ENCODE data around the gene COX6A2. TPM values are rescaled to one million over a fixed set of nuclear protein-coding genes. Genes with fewer than 3 reads are reported as not detected.
A peak's percentile ranks its signal among the peaks of the same experiment; 100 is the strongest.

Gene COX6A2
- total RNA-seq, 2 experiments from 2014 or later = not detected

- H3K4me1 Mint-ChIP-seq (ENCODE audit: low read depth) = peaks cover 40% of the 10 kb centered on the region
- CTCF ChIA-PET = interaction anchor here (0.7 to 1.9 kb wide), 15 partner anchors 7 to 418 kb away, joined by 3 to 11 read pairs (median 5); a partner anchor contains a TSS
- intact Hi-C loops (cut with micrococcal nuclease) = loop anchor here (1.0 to 5.0 kb wide), 16 partner anchors 17 to 801 kb away; partner anchors contain the start of genes FBRS, FUS, SETD1A and STX4
Measured at GRCh38 chr16:31459687-31460581, 31.8 kb upstream of the COX6A2 start.

GRCh38 chr16:31458844-31459686, 30.9 kb upstream of the COX6A2 start, which contains the start of gene ARMC5:
TSS of gene ARMC5 (plus strand) at chr16:31459501. CDS start at chr16:31459525, 24 bp downstream.
- intact Hi-C loops (cut with micrococcal nuclease) = loop anchor here (1.0 to 5.0 kb wide), 16 partner anchors 18 to 800 kb away; partner anchors contain the start of genes FBRS, FUS, SETD1A and STX4
- Mint-ChIP-seq H3K9me3 (no peaks in the 10 kb centered on the region), H3K27ac (peak within 1 kb of the TSS; percentile 94), H3K27me3 (ENCODE audit: low read depth) (no peaks in the 10 kb centered on the region), H3K36me3 (ENCODE audit: low read depth) (peaks cover 26% of the 10 kb centered on the region), H3K4me3 (peak within 1 kb of the TSS; percentile 87), H3K4me1 (ENCODE audit: low read depth) (peaks cover 41% of the 10 kb centered on the region)
- CTCF ChIA-PET = interaction anchor here (0.6 to 2.0 kb wide), 6 partner anchors 27 to 419 kb away, joined by 3 to 6 read pairs (median 4); no protein-coding TSS in a partner anchor
- DNase-seq = peak; percentile 99

More at GRCh38 chr16:31459687-31460581, 31.8 kb upstream of the COX6A2 start:
- Mint-ChIP-seq H3K27me3 (ENCODE audit: low read depth) (no peaks in the 10 kb centered on the region), H3K27ac (peak overlapping the region; percentile 94), H3K36me3 (ENCODE audit: low read depth) (peaks cover 27% of the 10 kb centered on the region), H3K9me3 (no peaks in the 10 kb centered on the region), H3K4me3 (peak overlapping the region; percentile 87)
- peak; percentile 100 for DNase-seq

GRCh38 chr16:31458073-31458843, 30.1 kb upstream of the COX6A2 start:
- Mint-ChIP-seq H3K27ac (peak overlapping the region; percentile 94), H3K36me3 (ENCODE audit: low read depth) (peaks cover 26% of the 10 kb centered on the region), H3K4me3 (peak overlapping the region; percentile 87), H3K4me1 (ENCODE audit: low read depth) (peaks cover 46% of the 10 kb centered on the region), H3K27me3 (ENCODE audit: low read depth) (no peaks in the 10 kb centered on the region), H3K9me3 (no peaks in the 10 kb centered on the region)
- intact Hi-C loops (cut with micrococcal nuclease) = loop anchor here (2.0 to 5.0 kb wide), 4 partner anchors 109 to 799 kb away; partner anchors contain the start of gene FBRS
- peak; percentile 63 for DNase-seq
- CTCF ChIA-PET = interaction anchor here (0.6 to 2.0 kb wide), 3 partner anchors 28 to 238 kb away, joined by 3 to 5 read pairs (median 5); no protein-coding TSS in a partner anchor

- peaks cover 52% of the 10 kb centered on the region for H3K4me1 Mint-ChIP-seq (ENCODE audit: low read depth)
- H3K27ac Mint-ChIP-seq = peak overlapping the region; percentile 24
Measured at GRCh38 chr16:31456988-31457360, 28.8 kb upstream of the COX6A2 start.

GRCh38 chr16:31455601-31456314, 27.6 kb upstream of the COX6A2 start:
- H3K27ac Mint-ChIP-seq = peak overlapping the region; percentile 21
- intact Hi-C loops (cut with micrococcal nuclease) = loop anchor here (5.0 kb wide), 2 partner anchors 112 to 458 kb away; no protein-coding TSS in a partner anchor
- DNase-seq = peak; percentile 62
- CTCF ChIA-PET = interaction anchor here (0.5 to 2.9 kb wide), 10 partner anchors 13 to 413 kb away, joined by 3 to 14 read pairs (median 4); partner anchors contain the start of gene ZNF843
- peaks cover 59% of the 10 kb centered on the region for H3K4me1 Mint-ChIP-seq (ENCODE audit: low read depth)
- H3K27me3 Mint-ChIP-seq (ENCODE audit: low read depth) = no peaks in the 10 kb centered on the region
- peaks cover 24% of the 10 kb centered on the region for H3K36me3 Mint-ChIP-seq (ENCODE audit: low read depth)
- H3K9me3 Mint-ChIP-seq = no peaks in the 10 kb centered on the region
- peak overlapping the region; percentile 58 for H3K4me3 Mint-ChIP-seq

More at GRCh38 chr16:31456988-31457360, 28.8 kb upstream of the COX6A2 start:
- DNase-seq = no peak
- intact Hi-C loops (cut with micrococcal nuclease) = loop anchor here (5.0 kb wide), 2 partner anchors 110 to 460 kb away; no protein-coding TSS in a partner anchor
- CTCF ChIA-PET = interaction anchor here (0.6 to 2.9 kb wide), 2 partner anchors 14 to 46 kb away, joined by 3 to 14 read pairs; partner anchors contain the start of gene ZNF843
- Mint-ChIP-seq H3K9me3 (no peaks in the 10 kb centered on the region), H3K27me3 (ENCODE audit: low read depth) (no peaks in the 10 kb centered on the region), H3K4me3 (peak overlapping the region; percentile 87), H3K36me3 (ENCODE audit: low read depth) (peaks cover 24% of the 10 kb centered on the region)

GRCh38 chr16:31453255-31454204, 25.4 kb upstream of the COX6A2 start:
- intact Hi-C loops (cut with micrococcal nuclease) = no loop called here
- Mint-ChIP-seq H3K27me3 (ENCODE audit: low read depth) (no peaks in the 10 kb centered on the region), H3K36me3 (ENCODE audit: low read depth) (peaks cover 24% of the 10 kb centered on the region), H3K9me3 (no peaks in the 10 kb centered on the region), H3K4me3 (no peak overlapping the region), H3K27ac (no peak overlapping the region), H3K4me1 (ENCODE audit: low read depth) (peaks cover 51% of the 10 kb centered on the region)
- CTCF ChIA-PET = interaction anchor here (1.3 kb wide), 1 partner anchor 7 kb away, joined by 5 read pairs; no protein-coding TSS in a partner anchor
- DNase-seq = no peak

- intact Hi-C loops (cut with micrococcal nuclease) = no loop called here
- no peak overlapping the region for H3K27ac Mint-ChIP-seq
- no peaks in the 10 kb centered on the region for H3K9me3 Mint-ChIP-seq
- H3K4me1 Mint-ChIP-seq (ENCODE audit: low read depth) = peaks cover 45% of the 10 kb centered on the region
- H3K27me3 Mint-ChIP-seq (ENCODE audit: low read depth) = no peaks in the 10 kb centered on the region
- no peak for DNase-seq
- H3K36me3 Mint-ChIP-seq (ENCODE audit: low read depth) = peaks cover 17% of the 10 kb centered on the region
- H3K4me3 Mint-ChIP-seq = no peak overlapping the region
- CTCF ChIA-PET = interaction anchor here (0.7 to 1.3 kb wide), 2 partner anchors 8 to 254 kb away, joined by 3 to 5 read pairs; no protein-coding TSS in a partner anchor
Measured at GRCh38 chr16:31452631-31453106, 24.5 kb upstream of the COX6A2 start.

- CTCF ChIA-PET = interaction anchor here (0.7 to 1.3 kb wide), 5 partner anchors 8 to 254 kb away, joined by 3 to 6 read pairs (median 5); no protein-coding TSS in a partner anchor
- peaks cover 11% of the 10 kb centered on the region for H3K36me3 Mint-ChIP-seq (ENCODE audit: low read depth)
- intact Hi-C loops (cut with micrococcal nuclease) = no loop called here
- H3K4me1 Mint-ChIP-seq (ENCODE audit: low read depth) = peaks cover 36% of the 10 kb centered on the region
- H3K9me3 Mint-ChIP-seq = no peaks in the 10 kb centered on the region
- no peak overlapping the region for H3K4me3 Mint-ChIP-seq
- no peak for DNase-seq
- H3K27ac Mint-ChIP-seq = no peak overlapping the region
- no peaks in the 10 kb centered on the region for H3K27me3 Mint-ChIP-seq (ENCODE audit: low read depth)
Measured at GRCh38 chr16:31451681-31452351, 23.7 kb upstream of the COX6A2 start.

- no peaks in the 10 kb centered on the region for H3K27me3 Mint-ChIP-seq (ENCODE audit: low read depth)
- intact Hi-C loops (cut with micrococcal nuclease) = no loop called here
- H3K4me3 Mint-ChIP-seq = no peak overlapping the region
- no peak overlapping the region for H3K27ac Mint-ChIP-seq
- DNase-seq = no peak
- peaks cover 31% of the 10 kb centered on the region for H3K4me1 Mint-ChIP-seq (ENCODE audit: low read depth)
- CTCF ChIA-PET = interaction anchor here (0.7 to 1.0 kb wide), 3 partner anchors 8 to 92 kb away, joined by 4 to 6 read pairs (median 5); no protein-coding TSS in a partner anchor
- peaks cover 9% of the 10 kb centered on the region for H3K36me3 Mint-ChIP-seq (ENCODE audit: low read depth)
- no peaks in the 10 kb centered on the region for H3K9me3 Mint-ChIP-seq
Measured at GRCh38 chr16:31451201-31451600, 23.0 kb upstream of the COX6A2 start.
